Stomach smooth muscle (tissue), 2 donors: Measurements from ENCODE around the gene ABCC10.

Source experiments
- H3K27ac ChIP-seq: one replicate; pipeline ENCODE4 v1.7.0; 2013; ENCODE audit warnings: mild to moderate bottlenecking, low read length, inconsistent platforms
- H3K27me3 ChIP-seq, 2 donors: one replicate each; pipeline ENCODE4 v1.7.0; 2013; ENCODE audit warnings: low read length in 2 of 2; ENCODE audit not compliant: insufficient read depth in 2 of 2, control insufficient read depth in 1 of 2
- H3K36me3 ChIP-seq, 2 donors: one replicate each; pipeline ENCODE4 v1.7.0; 2013; ENCODE audit warnings: low read length in 2 of 2; ENCODE audit not compliant: control insufficient read depth in 2 of 2, insufficient read depth in 2 of 2
- H3K4me1 ChIP-seq: one replicate; pipeline ENCODE4 v1.7.0; 2013; ENCODE audit warnings: low read length; ENCODE audit not compliant: control insufficient read depth, insufficient read depth
- H3K4me3 ChIP-seq, 2 donors: one replicate each; pipeline ENCODE4 v1.7.0; 2013; ENCODE audit warnings: low read length in 2 of 2
- H3K9ac ChIP-seq, 2 donors: one replicate each; pipeline ENCODE4 v1.7.0; 2013; ENCODE audit warnings: low read length in 2 of 2, mild to moderate bottlenecking in 1 of 2
- H3K9me3 ChIP-seq, 2 donors: one replicate each; pipeline ENCODE4 v1.7.0; 2013; ENCODE audit warnings: low read length in 2 of 2; ENCODE audit not compliant: control insufficient read depth in 2 of 2
- donor health status: healthy.
- donor health status: Pancreatic carcinoma.

Gene ABCC10

DNA sequence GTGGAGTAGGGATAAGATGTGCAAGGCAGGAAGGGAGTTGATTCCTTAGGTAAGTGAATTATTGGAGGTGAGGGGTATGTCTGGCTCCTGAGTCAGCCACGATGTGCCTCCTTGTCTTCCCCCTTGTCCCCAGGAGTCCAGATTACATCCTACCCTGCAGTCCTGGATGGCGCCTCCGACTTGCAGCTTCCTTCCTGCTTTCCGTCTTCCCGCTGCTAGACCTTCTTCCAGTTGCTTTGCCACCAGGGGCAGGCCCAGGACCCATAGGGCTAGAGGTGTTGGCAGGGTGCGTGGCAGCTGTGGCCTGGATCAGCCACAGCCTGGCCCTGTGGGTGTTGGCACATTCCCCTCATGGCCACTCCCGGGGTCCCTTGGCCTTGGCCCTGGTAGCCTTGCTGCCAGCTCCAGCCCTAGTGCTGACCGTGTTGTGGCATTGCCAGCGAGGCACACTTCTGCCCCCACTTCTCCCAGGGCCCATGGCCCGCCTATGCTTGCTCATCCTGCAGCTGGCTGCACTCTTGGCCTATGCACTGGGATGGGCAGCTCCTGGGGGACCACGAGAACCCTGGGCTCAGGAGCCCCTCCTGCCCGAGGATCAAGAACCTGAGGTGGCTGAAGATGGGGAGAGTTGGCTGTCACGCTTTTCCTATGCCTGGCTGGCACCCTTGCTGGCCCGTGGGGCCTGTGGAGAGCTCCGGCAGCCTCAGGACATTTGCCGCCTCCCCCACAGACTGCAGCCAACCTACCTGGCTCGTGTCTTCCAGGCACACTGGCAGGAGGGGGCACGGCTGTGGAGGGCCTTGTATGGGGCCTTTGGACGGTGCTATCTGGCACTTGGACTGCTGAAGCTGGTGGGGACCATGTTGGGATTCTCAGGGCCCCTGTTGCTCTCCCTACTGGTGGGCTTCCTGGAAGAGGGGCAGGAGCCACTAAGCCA lies 4.9 kb downstream of the ABCC10 start:
- Histone ChIP-seq H3K4me3 (no peak overlapping the region), H3K4me1 (peaks cover 28% of the 10 kb centered on the region), H3K9ac (no peak overlapping the region), H3K27me3 (no peaks in the 10 kb centered on the region), H3K27ac (no peak overlapping the region), H3K9me3 (no peaks in the 10 kb centered on the region), H3K36me3 (peaks cover 5 to 17% of the 10 kb centered on the region in 2 donors)

- no peaks in the 10 kb centered on the region for H3K27me3 ChIP-seq
- H3K4me1 ChIP-seq = peaks cover 26% of the 10 kb centered on the region
- H3K9ac ChIP-seq = no peak overlapping the region
- no peaks in the 10 kb centered on the region for H3K9me3 ChIP-seq
- H3K36me3 ChIP-seq = peaks cover 5 to 22% of the 10 kb centered on the region in 2 donors
- H3K4me3 ChIP-seq = no peak overlapping the region
- H3K27ac ChIP-seq = no peak overlapping the region
Observed at GRCh38 chr6:43433148-43433547, 5.8 kb downstream of the ABCC10 start.

DNA sequence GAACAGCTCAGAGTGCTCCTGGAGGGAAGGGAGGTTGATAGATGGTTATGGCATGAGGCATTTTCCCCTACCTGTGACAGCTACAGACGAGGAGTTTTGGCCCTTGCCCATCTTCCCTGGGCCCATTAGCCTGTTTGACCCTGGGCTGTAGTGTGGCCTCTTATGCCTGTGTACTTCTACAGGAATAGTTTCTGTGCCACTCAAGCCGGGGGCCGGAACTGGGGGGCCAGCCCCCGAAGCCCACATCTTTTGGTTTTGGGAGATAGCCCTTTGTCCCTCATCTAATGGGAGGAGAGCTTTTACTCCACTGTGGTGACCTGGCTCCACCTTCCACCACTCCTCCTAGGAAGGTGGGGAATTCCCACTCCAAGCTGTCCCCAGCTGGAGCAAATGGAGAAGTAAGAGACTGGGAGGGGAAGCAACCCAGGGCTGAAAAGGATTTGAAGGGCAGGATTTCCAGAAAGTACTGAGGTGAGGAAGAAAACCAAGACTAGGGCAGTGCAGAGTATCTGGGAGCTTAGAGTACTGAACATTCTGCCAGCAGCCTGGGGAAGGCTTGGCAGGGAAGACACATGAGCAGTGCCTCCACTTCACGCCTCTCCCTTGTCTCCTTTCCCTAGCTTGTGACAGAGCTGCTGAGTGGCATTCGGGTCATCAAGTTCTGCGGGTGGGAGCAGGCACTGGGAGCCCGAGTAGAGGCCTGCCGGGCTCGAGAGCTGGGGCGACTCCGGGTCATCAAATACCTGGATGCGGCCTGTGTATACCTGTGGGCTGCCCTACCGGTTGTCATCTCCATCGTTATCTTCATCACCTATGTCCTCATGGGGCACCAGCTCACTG lies 6.9 kb downstream of the ABCC10 start:
- Histone ChIP-seq H3K36me3 (peaks cover 8 to 25% of the 10 kb centered on the region in 2 donors), H3K4me3 (no peak overlapping the region), H3K9ac (no peak overlapping the region), H3K27me3 (no peaks in the 10 kb centered on the region), H3K9me3 (no peaks in the 10 kb centered on the region), H3K4me1 (peaks cover 17% of the 10 kb centered on the region), H3K27ac (no peak overlapping the region)

DNA sequence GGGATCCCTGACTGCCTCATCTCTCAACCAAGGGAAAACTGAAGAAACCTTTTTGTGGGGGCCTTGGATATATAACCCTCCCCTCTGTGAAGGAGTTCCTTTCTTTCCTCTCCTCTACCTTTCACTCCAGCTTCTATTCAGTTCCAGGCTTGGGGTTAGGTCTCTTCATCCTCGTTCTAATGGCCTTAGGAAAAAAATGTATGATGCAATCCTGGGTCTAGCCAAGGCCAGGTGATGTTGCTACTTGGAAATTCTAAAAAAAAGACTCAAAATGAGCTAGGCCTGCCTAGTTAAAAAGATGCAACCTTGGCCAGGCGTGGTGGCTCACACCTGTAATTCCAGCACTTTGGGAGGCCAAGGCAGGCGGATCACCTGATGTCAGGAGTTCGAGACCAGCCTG lies 7.6 kb downstream of the ABCC10 start:
- Histone ChIP-seq H3K36me3 (peaks cover 8 to 25% of the 10 kb centered on the region in 2 donors), H3K4me1 (peaks cover 17% of the 10 kb centered on the region), H3K27ac (no peak overlapping the region), H3K27me3 (no peaks in the 10 kb centered on the region), H3K9me3 (no peaks in the 10 kb centered on the region), H3K4me3 (no peak overlapping the region), H3K9ac (no peak overlapping the region)

DNA sequence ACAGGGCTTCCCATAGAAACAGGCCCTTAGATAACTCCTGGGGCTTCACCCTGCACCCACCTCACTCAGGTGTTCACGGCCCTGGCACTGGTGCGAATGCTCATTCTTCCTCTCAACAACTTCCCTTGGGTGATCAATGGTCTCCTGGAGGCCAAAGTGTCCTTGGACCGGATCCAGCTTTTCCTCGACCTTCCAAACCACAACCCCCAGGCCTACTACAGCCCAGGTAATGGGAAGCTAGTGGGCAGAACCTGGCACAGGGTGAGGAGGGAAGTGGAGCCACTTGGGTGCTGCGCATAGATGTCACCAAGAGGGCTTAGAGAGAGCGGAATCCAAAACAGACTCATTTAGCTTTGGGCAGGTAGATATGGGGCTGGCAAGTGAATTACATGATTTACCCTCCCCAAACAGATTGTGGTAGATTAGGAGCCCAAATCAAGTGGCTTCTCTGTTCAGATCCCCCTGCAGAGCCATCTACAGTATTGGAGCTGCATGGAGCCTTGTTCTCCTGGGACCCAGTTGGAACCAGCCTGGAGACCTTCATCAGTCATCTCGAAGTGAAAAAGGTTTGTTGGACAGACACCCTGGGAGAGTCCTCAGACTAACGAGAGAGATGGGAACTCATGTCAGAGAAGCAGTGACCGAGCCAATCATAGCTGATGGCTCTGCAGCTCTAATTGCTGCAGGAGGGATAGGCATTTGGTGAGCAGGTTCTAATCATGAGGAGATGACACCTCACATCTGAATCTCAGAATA lies 8.5 kb downstream of the ABCC10 start:
- peak overlapping the region; percentile 70 for H3K27ac ChIP-seq
- H3K4me1 ChIP-seq = peaks cover 17% of the 10 kb centered on the region

DNA sequence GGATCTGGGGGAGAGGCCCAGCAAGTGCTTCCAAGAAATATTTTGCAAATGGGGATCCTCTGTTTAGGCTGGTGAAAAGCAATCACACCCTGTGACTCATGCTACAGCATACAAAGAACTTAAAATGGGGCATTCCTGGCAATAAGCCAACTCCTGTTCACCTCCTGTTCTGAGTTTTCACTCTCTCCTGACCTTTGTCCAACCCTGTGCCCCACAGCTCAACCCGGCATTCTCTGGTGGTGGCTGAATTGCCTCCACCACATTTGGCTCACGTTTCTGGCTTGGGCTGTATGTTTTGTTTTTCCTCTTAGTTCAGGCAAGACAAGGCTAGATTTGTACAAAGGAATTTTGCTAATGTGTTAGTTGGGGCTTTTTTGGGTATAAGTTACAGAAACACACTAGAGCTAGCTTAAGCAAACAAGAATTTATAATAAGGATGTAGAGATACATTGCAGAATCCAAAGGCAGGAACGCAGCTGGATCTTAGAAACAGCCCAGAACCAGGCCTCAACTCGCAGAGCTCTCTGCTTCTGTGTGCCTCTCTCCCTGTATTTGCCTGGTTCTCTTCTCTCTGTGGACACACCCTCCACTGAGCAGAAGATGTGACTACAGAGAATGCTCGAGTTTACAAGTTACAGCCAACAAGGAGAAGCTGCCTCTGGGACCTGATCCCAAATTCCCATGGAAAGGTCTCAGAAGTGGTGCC lies 9.4 kb downstream of the ABCC10 start:
- peak overlapping the region in 1 of 2 donors; percentile 15 for H3K4me3 ChIP-seq
- peaks cover 17% of the 10 kb centered on the region for H3K4me1 ChIP-seq
- H3K9me3 ChIP-seq = no peaks in the 10 kb centered on the region
- peak overlapping the region in 1 of 2 donors; percentile 29 for H3K9ac ChIP-seq
- H3K36me3 ChIP-seq = peaks cover 13 to 34% of the 10 kb centered on the region in 2 donors
- H3K27me3 ChIP-seq = no peaks in the 10 kb centered on the region
- peak overlapping the region; percentile 70 for H3K27ac ChIP-seq

More for the DNA sequence above, 8.5 kb downstream of the ABCC10 start:
- no peaks in the 10 kb centered on the region for H3K27me3 ChIP-seq
- peaks cover 8 to 28% of the 10 kb centered on the region in 2 donors for H3K36me3 ChIP-seq
- no peaks in the 10 kb centered on the region for H3K9me3 ChIP-seq
- no peak overlapping the region for H3K4me3 ChIP-seq
- peak overlapping the region in 1 of 2 donors; percentile 5 for H3K9ac ChIP-seq

DNA sequence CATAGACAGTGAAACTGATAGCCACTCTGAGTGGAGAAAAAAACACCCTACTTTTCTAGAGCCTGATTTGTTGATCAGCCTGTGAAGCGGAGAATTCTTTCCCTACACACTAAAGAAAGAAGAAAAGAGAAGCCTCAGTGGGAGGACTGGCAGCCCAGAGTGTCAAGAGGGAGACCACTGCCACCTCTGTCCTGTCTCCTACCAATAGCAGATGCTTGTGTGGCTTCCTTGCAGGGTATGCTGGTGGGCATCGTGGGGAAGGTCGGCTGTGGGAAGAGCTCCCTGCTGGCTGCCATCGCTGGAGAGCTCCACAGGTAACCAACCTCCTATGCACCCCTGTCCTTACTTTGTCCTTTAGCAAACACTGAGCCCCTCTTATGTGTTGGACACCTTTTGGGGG lies 10.4 kb downstream of the ABCC10 start:
- Histone ChIP-seq H3K36me3 (peaks cover 19 to 33% of the 10 kb centered on the region in 2 donors), H3K9ac (no peak overlapping the region), H3K4me3 (no peak overlapping the region), H3K4me1 (peaks cover 17% of the 10 kb centered on the region), H3K27me3 (no peaks in the 10 kb centered on the region), H3K27ac (peak overlapping the region; percentile 70), H3K9me3 (no peaks in the 10 kb centered on the region)

GRCh38 chr6:43442935-43443334 lies 15.6 kb downstream of the ABCC10 start:
- H3K9me3 ChIP-seq = no peaks in the 10 kb centered on the region
- no peak overlapping the region for H3K4me3 ChIP-seq
- H3K27me3 ChIP-seq = no peaks in the 10 kb centered on the region
- H3K27ac ChIP-seq = no peak overlapping the region
- H3K36me3 ChIP-seq = peaks cover 39 to 43% of the 10 kb centered on the region in 2 donors
- H3K9ac ChIP-seq = no peak overlapping the region
- no peaks in the 10 kb centered on the region for H3K4me1 ChIP-seq

- H3K27me3 ChIP-seq = no peaks in the 10 kb centered on the region
- no peak overlapping the region for H3K4me3 ChIP-seq
- H3K36me3 ChIP-seq = peaks cover 42 to 48% of the 10 kb centered on the region in 2 donors
- no peaks in the 10 kb centered on the region for H3K9me3 ChIP-seq
- H3K4me1 ChIP-seq = no peaks in the 10 kb centered on the region
- no peak overlapping the region for H3K27ac ChIP-seq
- no peak overlapping the region for H3K9ac ChIP-seq
Observed at GRCh38 chr6:43444036-43444435, 16.7 kb downstream of the ABCC10 start.

DNA sequence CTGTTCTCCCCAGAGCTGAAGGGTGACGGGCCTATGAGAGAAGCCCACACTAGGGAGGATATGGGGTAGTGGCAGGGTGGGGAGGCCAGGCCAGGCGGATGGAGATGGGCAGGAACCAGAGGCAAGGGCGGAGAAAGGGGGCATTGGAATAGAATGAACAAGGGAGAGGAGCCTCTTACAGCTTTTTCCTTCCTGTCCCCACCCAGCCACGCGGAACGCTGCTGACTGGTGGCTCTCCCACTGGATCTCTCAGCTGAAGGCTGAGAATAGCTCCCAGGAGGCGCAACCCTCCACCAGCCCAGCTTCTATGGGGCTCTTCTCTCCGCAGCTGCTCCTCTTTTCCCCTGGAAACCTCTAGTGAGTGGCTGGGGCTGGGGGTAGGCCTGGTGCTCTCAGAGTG lies 17.2 kb downstream of the ABCC10 start:
- peaks cover 47 to 53% of the 10 kb centered on the region in 2 donors for H3K36me3 ChIP-seq
- no peak overlapping the region for H3K4me3 ChIP-seq
- no peaks in the 10 kb centered on the region for H3K27me3 ChIP-seq
- no peak overlapping the region for H3K9ac ChIP-seq
- H3K4me1 ChIP-seq = no peaks in the 10 kb centered on the region
- no peaks in the 10 kb centered on the region for H3K9me3 ChIP-seq
- H3K27ac ChIP-seq = no peak overlapping the region
